Measurements from ENCODE around the gene FADD.

Gene FADD

GRCh38 chr11:70229737-70230136 lies 26.6 kb downstream of the FADD start:
- Histone ChIP-seq H3K27ac (no peak overlapping the region), H3K4me3 (no peak overlapping the region)
- no peak for TF ChIP-seq CTCF (IDR thresholded peaks at IDR 0.05)
- no peak for DNase-seq (ENCODE audit: low spot score)

GRCh38 chr11:70230151-70230839 lies 27.2 kb downstream of the FADD start:
- TF ChIP-seq CTCF (IDR thresholded peaks at IDR 0.05): no peak
- Histone ChIP-seq H3K4me3 (no peak overlapping the region), H3K27ac (no peak overlapping the region)
- DNase-seq (ENCODE audit: low spot score): no peak

- Histone ChIP-seq H3K27ac (no peak overlapping the region), H3K4me3 (no peak overlapping the region)
- TF ChIP-seq CTCF (IDR thresholded peaks at IDR 0.05): no peak
- no peak for DNase-seq (ENCODE audit: low spot score)
Measured at GRCh38 chr11:70230840-70231710, 28.0 kb downstream of the FADD start.

GRCh38 chr11:70233034-70233433 lies 29.9 kb downstream of the FADD start:
- no peak overlapping the region for H3K27ac ChIP-seq
- TF ChIP-seq CTCF (IDR thresholded peaks at IDR 0.05): no peak
- H3K4me3 ChIP-seq: no peak overlapping the region
- DNase-seq (ENCODE audit: low spot score): no peak

- TF ChIP-seq CTCF (IDR thresholded peaks at IDR 0.05): no peak
- DNase-seq (ENCODE audit: low spot score): no peak
- no peak overlapping the region for H3K27ac ChIP-seq
- no peak overlapping the region for H3K4me3 ChIP-seq
Measured at GRCh38 chr11:70233511-70233934, 30.4 kb downstream of the FADD start.

GRCh38 chr11:70233962-70234361 lies 30.9 kb downstream of the FADD start:
- Histone ChIP-seq H3K4me3 (no peak overlapping the region), H3K27ac (no peak overlapping the region)
- no peak for TF ChIP-seq CTCF (IDR thresholded peaks at IDR 0.05)
- DNase-seq (ENCODE audit: low spot score): no peak
